ENCODE data around the gene CYP1A1. TPM values are rescaled to one million over a fixed set of nuclear protein-coding genes. Genes with fewer than 3 reads are reported as not detected.

Gene CYP1A1
- total and polyA plus RNA-seq, 2 experiments from 2014 or later: 0.45 to 0.56 TPM

Other genes with a start within 250 kb of the CYP1A1 start
- 60.7 and 69.8 TPM in 2 replicates for gene ARID3B, start 184.3 kb downstream of the CYP1A1 start, total RNA-seq
- gene ARID3B, start 184.3 kb downstream of the CYP1A1 start, polyA plus RNA-seq: 70.5 and 72.6 TPM in 2 replicates
- gene CLK3, start 109.7 kb downstream of the CYP1A1 start, total RNA-seq: 193 and 319 TPM in 2 replicates
- gene CLK3, start 109.7 kb downstream of the CYP1A1 start, polyA plus RNA-seq: 100 and 125 TPM in 2 replicates
- gene EDC3, start 29.5 kb downstream of the CYP1A1 start, total RNA-seq: 16.1 and 17.6 TPM in 2 replicates
- 25.2 and 41.5 TPM in 2 replicates for gene EDC3, start 29.5 kb downstream of the CYP1A1 start, polyA plus RNA-seq
- not detected in 2 replicates for gene CYP1A2, start 23.3 kb upstream of the CYP1A1 start, total RNA-seq
- gene CYP1A2, start 23.3 kb upstream of the CYP1A1 start, polyA plus RNA-seq: not detected in 2 replicates
- gene CSK, start 56.6 kb upstream of the CYP1A1 start, total RNA-seq: 42.4 and 43.1 TPM in 2 replicates
- 26.2 and 30.3 TPM in 2 replicates for gene CSK, start 56.6 kb upstream of the CYP1A1 start, polyA plus RNA-seq
- gene LMAN1L, start 87.3 kb upstream of the CYP1A1 start, total RNA-seq: not detected in 2 replicates
- gene LMAN1L, start 87.3 kb upstream of the CYP1A1 start, polyA plus RNA-seq: not detected in 2 replicates
- not detected in 2 replicates for gene CPLX3, start 101.1 kb upstream of the CYP1A1 start, total RNA-seq
- gene CPLX3, start 101.1 kb upstream of the CYP1A1 start, polyA plus RNA-seq: not detected in 2 replicates
- gene ULK3, start 117.6 kb upstream of the CYP1A1 start, total RNA-seq: 39.5 and 52.4 TPM in 2 replicates
- 40.0 and 54.6 TPM in 2 replicates for gene ULK3, start 117.6 kb upstream of the CYP1A1 start, polyA plus RNA-seq
- 52.3 and 55.1 TPM in 2 replicates for gene SCAMP2, start 147.8 kb upstream of the CYP1A1 start, total RNA-seq
- 89.0 and 115 TPM in 2 replicates for gene SCAMP2, start 147.8 kb upstream of the CYP1A1 start, polyA plus RNA-seq
- 170 and 285 TPM in 2 replicates for gene MPI, start 164.5 kb upstream of the CYP1A1 start, total RNA-seq
- gene MPI, start 164.5 kb upstream of the CYP1A1 start, polyA plus RNA-seq: 106 and 173 TPM in 2 replicates
- gene FAM219B, start 181.3 kb upstream of the CYP1A1 start, total RNA-seq: 109 and 168 TPM in 2 replicates
- 107 and 157 TPM in 2 replicates for gene FAM219B, start 181.3 kb upstream of the CYP1A1 start, polyA plus RNA-seq
- gene COX5A, start 212.5 kb upstream of the CYP1A1 start, total RNA-seq: 285 and 435 TPM in 2 replicates
- 1,301 and 1,489 TPM in 2 replicates for gene COX5A, start 212.5 kb upstream of the CYP1A1 start, polyA plus RNA-seq
- 21.1 and 23.0 TPM in 2 replicates for gene RPP25, start 231.2 kb upstream of the CYP1A1 start, total RNA-seq
- 18.3 and 20.8 TPM in 2 replicates for gene RPP25, start 231.2 kb upstream of the CYP1A1 start, polyA plus RNA-seq